NB4 (cell line): ENCODE data around the gene POU2F2.

Experiments
- DNase-seq: peaks from one replicate; pipeline ENCODE4 v3.0.0; 2010; ENCODE audit warnings: low read depth
- H3K4me3 ChIP-seq: one replicate; pipeline ENCODE4 v1.5.1; 2011; ENCODE audit warnings: mild to moderate bottlenecking, low read depth, low read length, moderate library complexity
- CTCF ChIP-seq: IDR thresholded peaks from one replicate; pipeline ENCODE4 v1.5.1; 2012; ENCODE audit warnings: low read depth, low read length
- MAX ChIP-seq: IDR thresholded peaks from 2 replicates; pipeline ENCODE4 v1.6.1; 2011; ENCODE audit warnings: low read depth, low read length
- MYC ChIP-seq: IDR thresholded peaks from 2 replicates; pipeline ENCODE4 v1.6.1; 2011; ENCODE audit warnings: low read depth, low read length
- POLR2A ChIP-seq: IDR thresholded peaks from 2 replicates; pipeline ENCODE4 v1.6.1; 2011; ENCODE audit warnings: mild to moderate bottlenecking; ENCODE audit not compliant: insufficient read length; ENCODE audit errors: extremely low read depth

POU2F2 gene

GRCh38 chr19:42143341-42144234 lies 11.3 kb upstream of the POU2F2 start:
- TF ChIP-seq MAX (no peak), MYC (no peak), POLR2A (no peak), CTCF (no peak)
- peak; percentile 48 for DNase-seq
- H3K4me3 ChIP-seq, result no peak overlapping the region

GRCh38 chr19:42140125-42140754 lies 8.0 kb upstream of the POU2F2 start:
- peak; percentile 74 for DNase-seq
- no peak overlapping the region for H3K4me3 ChIP-seq
- TF ChIP-seq MYC, result no peak
- peak; percentile 65 for TF ChIP-seq MAX
- no peak for TF ChIP-seq POLR2A

GRCh38 chr19:42134535-42135070 lies 2.4 kb upstream of the POU2F2 start:
- DNase-seq, result no peak
- no peak overlapping the region for H3K4me3 ChIP-seq
- TF ChIP-seq POLR2A, result no peak

GRCh38 chr19:42132851-42133528 lies 744 bp upstream of the POU2F2 start:
- H3K4me3 ChIP-seq, result peak overlapping the region; percentile 28
- TF ChIP-seq MYC, result no peak
- peak; percentile 63 for TF ChIP-seq CTCF
- DNase-seq, result peak; percentile 64

GRCh38 chr19:42131149-42132029 lies 857 bp downstream of the POU2F2 start:
- no peak overlapping the region for H3K4me3 ChIP-seq
- no peak for DNase-seq
- TF ChIP-seq MAX (no peak), POLR2A (no peak), MYC (no peak), CTCF (no peak)

- no peak overlapping the region for H3K4me3 ChIP-seq
Observed at GRCh38 chr19:42130254-42130573, 2.0 kb downstream of the POU2F2 start.

More at GRCh38 chr19:42130254-42130573, 2.0 kb downstream of the POU2F2 start:
- DNase-seq, result no peak
- TF ChIP-seq MYC, result no peak
- TF ChIP-seq POLR2A, result no peak
- no peak for TF ChIP-seq MAX
- no peak for TF ChIP-seq CTCF
